ENCODE results near the gene UNC5B.

UNC5B gene

GRCh38 chr10:71223347-71224058, 11.1 kb downstream of the UNC5B start:
- Mint-ChIP-seq H3K4me1 (ENCODE audit: low read depth) (no peaks in the 10 kb centered on the region), H3K27me3 (peaks cover 24% of the 10 kb centered on the region), H3K36me3 (ENCODE audit: low read depth) (no peaks in the 10 kb centered on the region), H3K9me3 (no peaks in the 10 kb centered on the region), H3K4me3 (no peak overlapping the region), H3K27ac (no peak overlapping the region)
- DNase-seq, result no peak

- Mint-ChIP-seq H3K4me3 (no peak overlapping the region), H3K9me3 (no peaks in the 10 kb centered on the region), H3K4me1 (ENCODE audit: low read depth) (no peaks in the 10 kb centered on the region), H3K36me3 (ENCODE audit: low read depth) (no peaks in the 10 kb centered on the region), H3K27me3 (peaks cover 8% of the 10 kb centered on the region), H3K27ac (no peak overlapping the region)
- DNase-seq, result no peak
Observed at GRCh38 chr10:71225291-71226058, 13.1 kb downstream of the UNC5B start.

- no peaks in the 10 kb centered on the region for H3K36me3 Mint-ChIP-seq (ENCODE audit: low read depth)
- no peak overlapping the region for H3K27ac Mint-ChIP-seq
- H3K27me3 Mint-ChIP-seq, result peaks cover 8% of the 10 kb centered on the region
- no peak for DNase-seq
- no peak overlapping the region for H3K4me3 Mint-ChIP-seq
- H3K9me3 Mint-ChIP-seq, result no peaks in the 10 kb centered on the region
- no peaks in the 10 kb centered on the region for H3K4me1 Mint-ChIP-seq (ENCODE audit: low read depth)
Observed at GRCh38 chr10:71228875-71229675, 16.7 kb downstream of the UNC5B start.

GRCh38 chr10:71229726-71230655, 17.6 kb downstream of the UNC5B start:
- no peak for DNase-seq
- no peaks in the 10 kb centered on the region for H3K4me1 Mint-ChIP-seq (ENCODE audit: low read depth)
- no peaks in the 10 kb centered on the region for H3K9me3 Mint-ChIP-seq
- peaks cover 10% of the 10 kb centered on the region for H3K27me3 Mint-ChIP-seq
- no peaks in the 10 kb centered on the region for H3K36me3 Mint-ChIP-seq (ENCODE audit: low read depth)
- H3K4me3 Mint-ChIP-seq, result no peak overlapping the region
- no peak overlapping the region for H3K27ac Mint-ChIP-seq

- no peak overlapping the region for H3K27ac Mint-ChIP-seq
- no peaks in the 10 kb centered on the region for H3K9me3 Mint-ChIP-seq
- no peaks in the 10 kb centered on the region for H3K36me3 Mint-ChIP-seq (ENCODE audit: low read depth)
- H3K4me1 Mint-ChIP-seq (ENCODE audit: low read depth), result no peaks in the 10 kb centered on the region
- H3K27me3 Mint-ChIP-seq, result peaks cover 10% of the 10 kb centered on the region
- H3K4me3 Mint-ChIP-seq, result no peak overlapping the region
- DNase-seq, result no peak
Observed at GRCh38 chr10:71230656-71231025, 18.3 kb downstream of the UNC5B start.

- no peaks in the 10 kb centered on the region for H3K36me3 Mint-ChIP-seq (ENCODE audit: low read depth)
- no peaks in the 10 kb centered on the region for H3K9me3 Mint-ChIP-seq
- no peak overlapping the region for H3K27ac Mint-ChIP-seq
- no peaks in the 10 kb centered on the region for H3K4me1 Mint-ChIP-seq (ENCODE audit: low read depth)
- H3K27me3 Mint-ChIP-seq, result peaks cover 10% of the 10 kb centered on the region
- H3K4me3 Mint-ChIP-seq, result no peak overlapping the region
- DNase-seq, result no peak
Observed at GRCh38 chr10:71231206-71231605, 18.8 kb downstream of the UNC5B start.

- H3K36me3 Mint-ChIP-seq (ENCODE audit: low read depth), result no peaks in the 10 kb centered on the region
- H3K9me3 Mint-ChIP-seq, result no peaks in the 10 kb centered on the region
- H3K27me3 Mint-ChIP-seq, result peaks cover 5% of the 10 kb centered on the region
- no peak overlapping the region for H3K4me3 Mint-ChIP-seq
- no peaks in the 10 kb centered on the region for H3K4me1 Mint-ChIP-seq (ENCODE audit: low read depth)
- H3K27ac Mint-ChIP-seq, result no peak overlapping the region
- no peak for DNase-seq
Observed at GRCh38 chr10:71232089-71232998, 20.0 kb downstream of the UNC5B start.

- H3K4me1 Mint-ChIP-seq (ENCODE audit: low read depth), result no peaks in the 10 kb centered on the region
- no peaks in the 10 kb centered on the region for H3K36me3 Mint-ChIP-seq (ENCODE audit: low read depth)
- no peak overlapping the region for H3K4me3 Mint-ChIP-seq
- H3K27ac Mint-ChIP-seq, result no peak overlapping the region
- H3K27me3 Mint-ChIP-seq, result peaks cover 5% of the 10 kb centered on the region
- H3K9me3 Mint-ChIP-seq, result no peaks in the 10 kb centered on the region
- no peak for DNase-seq
Observed at GRCh38 chr10:71233482-71233892, 21.1 kb downstream of the UNC5B start.

GRCh38 chr10:71234004-71234894, 21.9 kb downstream of the UNC5B start:
- no peak for DNase-seq
- H3K4me3 Mint-ChIP-seq, result no peak overlapping the region
- H3K4me1 Mint-ChIP-seq (ENCODE audit: low read depth), result no peaks in the 10 kb centered on the region
- H3K36me3 Mint-ChIP-seq (ENCODE audit: low read depth), result no peaks in the 10 kb centered on the region
- no peaks in the 10 kb centered on the region for H3K9me3 Mint-ChIP-seq
- peaks cover 5% of the 10 kb centered on the region for H3K27me3 Mint-ChIP-seq
- no peak overlapping the region for H3K27ac Mint-ChIP-seq

- Mint-ChIP-seq H3K9me3 (no peaks in the 10 kb centered on the region), H3K27ac (no peak overlapping the region), H3K4me1 (ENCODE audit: low read depth) (no peaks in the 10 kb centered on the region), H3K36me3 (ENCODE audit: low read depth) (no peaks in the 10 kb centered on the region), H3K27me3 (peaks cover 5% of the 10 kb centered on the region), H3K4me3 (no peak overlapping the region)
- DNase-seq, result no peak
Observed at GRCh38 chr10:71234970-71235685, 22.8 kb downstream of the UNC5B start.

- Mint-ChIP-seq H3K4me3 (no peak overlapping the region), H3K36me3 (ENCODE audit: low read depth) (no peaks in the 10 kb centered on the region), H3K27me3 (peaks cover 5% of the 10 kb centered on the region), H3K4me1 (ENCODE audit: low read depth) (no peaks in the 10 kb centered on the region), H3K27ac (no peak overlapping the region), H3K9me3 (no peaks in the 10 kb centered on the region)
- DNase-seq, result no peak
Observed at GRCh38 chr10:71235808-71236207, 23.4 kb downstream of the UNC5B start.

- no peak overlapping the region for H3K4me3 Mint-ChIP-seq
Observed at GRCh38 chr10:71236286-71236685, 23.9 kb downstream of the UNC5B start.

More at GRCh38 chr10:71236286-71236685, 23.9 kb downstream of the UNC5B start:
- Mint-ChIP-seq H3K9me3 (no peaks in the 10 kb centered on the region), H3K27me3 (peaks cover 5% of the 10 kb centered on the region), H3K36me3 (ENCODE audit: low read depth) (no peaks in the 10 kb centered on the region), H3K4me1 (ENCODE audit: low read depth) (no peaks in the 10 kb centered on the region), H3K27ac (no peak overlapping the region)
- DNase-seq, result no peak
